ENCODE measurements around the gene ATF6B.

The ATF6B gene

DNA sequence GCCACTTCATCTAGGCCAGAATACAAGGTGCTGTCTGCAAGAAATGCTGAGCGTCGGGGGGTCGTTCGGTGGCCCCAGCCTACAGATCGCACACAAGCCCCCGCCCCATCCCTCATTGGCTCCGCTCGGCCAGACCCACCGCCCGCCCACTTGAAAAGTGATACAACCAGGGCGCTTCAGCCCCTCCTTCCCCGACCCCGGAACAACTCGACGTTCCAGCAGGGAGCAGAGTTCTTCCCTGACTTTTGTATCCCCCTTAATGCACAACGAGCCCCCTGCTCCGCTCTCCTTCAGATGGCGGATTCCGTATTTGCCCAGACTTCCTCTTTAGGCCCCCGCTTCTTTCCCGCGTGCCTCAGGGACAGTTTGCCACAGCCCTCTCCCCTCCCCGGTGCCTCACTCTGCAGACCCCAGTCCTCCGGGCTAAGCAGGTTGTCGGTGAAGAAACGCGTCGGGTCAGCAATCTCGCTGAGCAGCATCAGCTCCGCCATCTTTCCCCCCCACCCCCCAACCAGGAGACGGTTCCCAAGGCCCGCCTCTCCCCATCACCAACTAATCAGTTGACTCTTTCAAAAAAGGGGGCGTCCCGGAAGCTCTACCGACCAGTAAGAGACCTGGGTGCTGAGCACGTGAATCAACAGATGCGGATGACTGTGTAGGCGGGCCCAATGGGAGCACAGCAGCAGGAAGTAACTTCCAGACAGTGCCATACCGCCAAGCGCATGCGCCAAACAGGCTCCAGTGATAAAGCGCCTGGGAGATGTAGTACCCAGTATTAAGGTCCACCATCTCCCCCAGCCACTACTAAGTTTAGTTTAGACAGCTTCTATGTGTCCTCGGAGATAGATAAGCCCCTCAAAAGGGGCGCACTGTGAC, at the start of gene ATF6B:
ATF6B (minus strand) TSS at position 530 of the 876 bp plus-strand sequence; CDS start at position 491, 39 bp downstream.
- DNase-seq: peak; percentile 92 to 99

DNA sequence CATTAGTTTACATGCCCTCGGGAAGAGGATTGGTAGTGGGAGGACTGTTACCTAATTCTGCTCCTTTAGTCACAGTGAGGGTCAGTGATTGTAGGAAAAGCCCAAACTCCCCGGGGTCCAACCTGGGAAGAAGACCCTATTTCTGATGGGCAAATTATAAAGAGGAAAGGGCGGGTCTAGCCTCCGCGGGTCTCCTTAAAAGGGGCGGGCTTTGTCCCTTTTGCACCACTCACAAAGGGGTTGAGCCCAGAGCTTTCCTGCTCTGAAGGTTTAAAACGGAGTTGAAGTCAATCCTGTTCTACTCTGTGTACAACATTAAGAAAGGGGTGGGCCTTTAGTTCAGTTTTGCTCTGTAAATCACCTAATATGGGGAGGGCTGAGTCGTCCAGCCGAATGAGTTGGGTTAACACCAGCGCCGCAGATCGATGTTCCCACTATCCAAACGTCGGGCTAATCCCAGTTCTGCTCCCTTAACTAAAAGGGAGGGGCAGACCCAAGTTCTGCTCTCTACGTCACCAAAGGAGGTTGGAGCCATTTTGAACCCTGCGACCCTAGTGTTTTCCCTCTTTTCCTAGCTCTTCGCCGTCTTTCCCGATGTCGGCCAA, 49.2 kb upstream of the ATF6B start:
- peak in 1 of 2 experiments; percentile 34 for DNase-seq

DNA sequence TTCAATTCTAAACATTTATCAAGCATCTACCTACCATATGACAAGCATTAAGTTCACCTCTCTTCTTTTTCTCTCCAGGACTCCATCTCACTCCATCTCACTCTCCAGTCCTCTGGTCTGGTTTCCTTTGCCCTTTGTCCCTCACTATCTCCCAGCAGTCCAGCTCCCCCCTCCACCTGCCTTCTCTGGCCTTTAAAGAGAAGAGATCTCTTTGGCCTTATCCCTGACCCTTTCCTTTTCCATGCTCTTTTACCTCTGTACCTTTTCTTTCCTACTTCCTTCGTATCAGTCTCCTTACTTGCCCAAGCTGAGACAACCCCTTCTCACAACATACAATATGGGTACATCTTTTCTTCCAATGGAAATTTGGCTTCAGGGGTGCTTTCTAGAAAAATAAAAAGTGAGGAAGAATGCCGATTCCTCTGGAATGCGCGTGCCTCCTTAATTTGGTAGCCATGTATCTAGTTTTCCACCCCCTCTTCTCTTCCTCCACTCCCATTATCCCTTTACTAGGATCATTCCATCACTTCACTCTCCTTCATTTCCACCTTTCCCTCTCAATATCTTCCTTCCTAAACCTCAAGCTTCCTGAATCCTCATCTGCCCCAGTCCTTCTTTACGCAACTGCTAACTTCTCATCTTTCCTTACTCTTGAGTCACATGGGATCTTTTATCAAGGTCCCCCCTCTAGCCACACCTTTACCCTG, 48.6 kb upstream of the ATF6B start:
- no peak for DNase-seq

DNA sequence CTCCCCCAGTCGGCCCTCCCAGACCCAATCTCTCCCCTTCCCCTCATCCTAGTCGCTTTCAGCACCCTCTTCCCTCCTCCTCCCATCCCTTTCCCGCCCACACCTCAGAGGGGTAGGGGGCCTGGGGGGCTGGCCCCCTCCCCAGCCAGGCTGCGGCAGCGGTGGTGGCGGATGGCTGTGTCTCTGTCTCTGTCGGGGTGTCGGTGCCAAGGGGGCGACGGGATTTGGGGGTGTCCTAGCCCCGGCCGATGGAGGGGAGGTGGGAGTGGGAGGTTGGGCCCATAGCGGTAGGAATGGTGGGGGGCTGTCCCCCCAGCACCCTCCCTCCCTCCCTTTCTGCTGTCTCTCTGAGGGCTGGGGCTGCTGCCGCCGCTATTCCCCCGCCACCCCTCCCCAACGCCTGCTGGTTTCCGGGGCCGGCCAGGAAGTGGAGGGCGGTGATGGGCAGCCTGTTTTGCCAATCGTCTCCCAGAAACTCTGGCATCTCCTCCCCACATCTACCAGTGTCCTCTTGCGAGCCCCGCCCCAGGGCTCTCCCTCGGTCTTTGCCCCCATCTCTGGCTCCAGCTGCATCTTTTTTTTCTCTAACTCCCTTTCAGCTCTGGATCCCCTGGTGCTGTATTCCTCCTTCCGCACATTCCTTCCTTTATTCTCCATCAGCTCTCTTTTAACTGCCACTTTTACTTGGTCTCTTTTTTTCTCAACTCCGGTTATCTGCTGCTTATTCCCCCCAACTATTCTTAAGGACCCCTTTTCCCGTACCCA, 47.8 kb upstream of the ATF6B start, which contains the start of gene AGPAT1:
AGPAT1 (minus strand) TSS at position 374 of the 765 bp plus-strand sequence. CDS start 4,588 bp downstream, outside the sequence.
- DNase-seq: peak; percentile 96 to 97

DNA sequence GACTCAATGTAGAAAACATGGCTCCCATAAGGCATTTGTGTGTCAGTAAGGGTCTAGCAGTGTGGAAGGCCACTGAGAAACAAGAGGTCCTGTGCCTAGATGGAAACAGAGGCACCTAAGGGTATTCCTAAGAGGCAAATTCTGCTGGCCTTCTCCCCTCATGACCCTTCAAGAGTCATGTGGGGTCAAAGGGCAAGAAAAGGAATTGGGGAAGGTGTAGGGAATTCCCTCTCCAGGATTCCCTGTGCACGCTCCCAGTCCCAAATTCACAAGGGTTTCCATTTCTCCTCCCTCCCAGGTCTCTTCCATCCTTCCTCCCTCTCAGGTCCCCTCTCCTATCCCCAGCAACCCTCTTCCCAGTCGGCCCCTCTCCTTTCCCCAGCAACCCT, 47.3 kb upstream of the ATF6B start:
- no peak for DNase-seq

GRCh38 chr6:32174416-32174815, 46.4 kb upstream of the ATF6B start:
- no peak for DNase-seq

- DNase-seq: no peak
These were observed 45.1 kb upstream of the ATF6B start for GRCh38 chr6:32173051-32173727.

- no peak for DNase-seq
These were observed 43.2 kb upstream of the ATF6B start for GRCh38 chr6:32171234-32171633.

DNA sequence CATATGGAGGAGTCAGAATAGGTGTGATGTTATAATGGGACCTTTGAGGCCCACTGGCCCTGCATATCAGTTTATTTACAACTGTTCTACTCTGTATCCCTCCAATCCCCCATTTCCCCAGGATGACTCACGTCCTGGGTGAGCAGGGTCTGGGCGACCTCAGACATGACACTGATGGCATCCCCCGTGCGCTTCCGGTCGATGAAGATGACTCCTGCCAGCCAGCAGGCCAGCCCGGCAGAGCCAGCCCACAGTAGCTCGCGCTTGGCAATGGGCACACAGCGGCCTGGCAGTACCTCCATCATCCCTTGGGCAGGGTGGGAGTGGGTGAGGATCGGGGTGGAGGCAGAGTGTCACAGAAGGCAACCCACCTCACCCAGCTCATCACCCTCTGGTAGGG, 42.2 kb upstream of the ATF6B start:
- no peak for DNase-seq

GRCh38 chr6:32168807-32169591, 41.0 kb upstream of the ATF6B start:
- no peak for DNase-seq

GRCh38 chr6:32168350-32168749, 40.3 kb upstream of the ATF6B start:
- no peak for DNase-seq

- no peak for DNase-seq
These were observed 39.8 kb upstream of the ATF6B start for GRCh38 chr6:32167761-32168262.

GRCh38 chr6:32167154-32167760, 39.2 kb upstream of the ATF6B start:
- no peak for DNase-seq

- DNase-seq: no peak
These were observed 38.5 kb upstream of the ATF6B start for GRCh38 chr6:32166411-32167061.

DNA sequence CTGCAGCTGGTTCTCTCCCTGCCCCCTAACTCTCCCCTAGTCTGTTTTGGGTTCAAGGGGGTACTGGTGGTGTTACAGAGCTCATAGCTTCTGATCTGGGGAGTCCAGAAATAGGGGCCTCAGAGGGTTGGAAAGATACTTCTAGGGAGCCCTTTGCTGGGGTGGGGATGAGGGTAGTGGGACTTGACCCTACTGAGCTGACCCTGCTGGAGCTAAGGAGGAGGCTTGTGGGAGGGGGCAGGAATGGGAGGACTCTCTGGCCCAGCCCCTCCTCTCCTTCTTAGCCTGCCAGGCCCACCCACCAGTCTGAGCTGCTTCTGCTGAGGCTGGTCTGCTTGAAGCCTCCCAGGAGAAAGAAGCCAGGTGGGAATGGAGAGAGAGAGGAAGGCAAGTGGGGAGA, 36.2 kb upstream of the ATF6B start, which contains the start of gene EGFL8:
EGFL8 (plus strand) TSS at position 301 of the 400 bp plus-strand sequence. CDS start 1,571 bp downstream, outside the sequence.
- no peak for DNase-seq

GRCh38 chr6:32163559-32164258, 35.7 kb upstream of the ATF6B start:
- no peak for DNase-seq

GRCh38 chr6:32158052-32158451, 30.0 kb upstream of the ATF6B start:
- DNase-seq: no peak

DNA sequence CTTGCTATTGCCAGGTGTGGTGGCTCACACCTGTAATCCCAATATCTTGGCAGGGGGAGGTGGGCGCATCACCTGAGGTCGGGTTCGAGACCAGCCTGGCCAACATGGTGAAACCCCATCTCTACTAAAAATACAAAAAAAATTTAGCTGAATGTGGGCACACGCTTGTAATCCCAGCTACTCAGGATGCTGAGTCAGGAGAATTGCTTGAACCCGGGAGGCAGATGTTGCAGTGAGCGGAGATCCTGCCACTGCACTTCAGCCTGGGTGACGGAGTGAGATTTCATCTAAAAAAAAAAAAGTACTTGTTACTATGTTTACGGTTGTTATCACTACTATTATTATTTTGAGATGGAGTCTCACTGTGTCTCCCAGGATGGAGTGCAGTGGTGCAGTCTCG, 28.8 kb upstream of the ATF6B start:
- DNase-seq: no peak

- DNase-seq: peak; percentile 44 to 54
These were observed 26.6 kb upstream of the ATF6B start for GRCh38 chr6:32154514-32155161.

All from stimulated activated CD4-positive, alpha-beta T cell treated with anti-CD3 and anti-CD28 coated beads, Interleukin-4, amount 100 ng/mL, for 4 hours (primary cell).